H1 (cell line): Measurements from ENCODE around the gene SH3YL1. TPM values are rescaled to one million over a fixed set of nuclear protein-coding genes. Genes with fewer than 3 reads are reported as not detected.
A peak's percentile ranks its signal among the peaks of the same experiment; 100 is the strongest.

ENCODE experiments used
- CTCF ChIA-PET: fragments of 300-600 bp; sonication (Branson Sonifier 250); formaldehyde crosslinking; loops from one replicate; lab custom pipeline; 2021; ENCODE audit not compliant: partially characterized antibody; lab: Charles Lee
- POLR2A ChIA-PET: fragments of 300-600 bp; sonication (Branson Sonifier 250); formaldehyde crosslinking; loops from one replicate; lab custom pipeline; 2021; ENCODE audit warnings: inconsistent platforms; ENCODE audit not compliant: partially characterized antibody; lab: Charles Lee
- DNase-seq, 2 experiments: peaks; one replicate each; pipeline versions ENCODE4 v3.0.0 to v3.0.0-alpha.2; 2010 to 2022; ENCODE audit warnings: low spot score in 2 of 2, low read depth in 1 of 2, mixed read lengths in 1 of 2
- FAIRE-seq: peaks from 2 replicates; lab custom pipeline; 2011; peaks lifted over from hg19 to GRCh38; lab: Jason Lieb, UNC
- H2AFZ ChIP-seq: 2 replicates; pipeline ENCODE4 v1.8.1; 2012; ENCODE audit warnings: low read length, inconsistent platforms
- H2AK5ac ChIP-seq: 2 replicates; pipeline ENCODE4 v1.6.1; 2013; ENCODE audit warnings: low read depth, low read length
- H2BK120ac ChIP-seq: replicated peaks from 2 replicates; pipeline ENCODE3; 2013; ENCODE audit warnings: low read depth, low read length, inconsistent platforms
- H2BK12ac ChIP-seq: 2 replicates; pipeline ENCODE4 v1.6.1; 2013; ENCODE audit warnings: low read depth, low read length
- H2BK15ac ChIP-seq: 2 replicates; pipeline ENCODE4 v1.6.1; 2013; ENCODE audit warnings: low read length
- H2BK20ac ChIP-seq: 2 replicates; pipeline ENCODE4 v1.6.1; 2013; ENCODE audit warnings: low read length
- H2BK5ac ChIP-seq: 2 replicates; pipeline ENCODE4 v1.6.1; 2013; ENCODE audit warnings: low read depth, low read length
- H3K14ac ChIP-seq: 2 replicates; pipeline ENCODE4 v1.6.1; 2013; ENCODE audit warnings: inconsistent platforms; ENCODE audit not compliant: insufficient read length
- H3K18ac ChIP-seq: 2 replicates; pipeline ENCODE4 v1.6.1; 2013; ENCODE audit warnings: low read length; ENCODE audit errors: extremely low read depth
- H3K23ac ChIP-seq: 2 replicates; pipeline ENCODE4 v1.6.1; 2013; ENCODE audit warnings: inconsistent platforms; ENCODE audit not compliant: insufficient read length
- H3K23me2 ChIP-seq: 2 replicates; pipeline ENCODE4 v1.6.1; 2013; ENCODE audit warnings: low read depth, low read length
- H3K27ac ChIP-seq: 2 replicates; pipeline ENCODE4 v1.6.1; 2011; ENCODE audit warnings: low read depth, low read length, inconsistent platforms
- H3K27me3 ChIP-seq, 4 experiments: replicated peaks in 1 of 4; 1 replicate in 1 of 4; 2 replicates in 3 of 4; pipeline versions ENCODE4 v1.6.1 to v1.8.1; 2011 to 2013; ENCODE audit warnings: low read length in 3 of 4, mild to moderate bottlenecking in 3 of 4, inconsistent platforms in 2 of 4, mixed read lengths in 2 of 4, moderate library complexity in 1 of 4; ENCODE audit not compliant: control insufficient read depth in 3 of 4, insufficient read depth in 3 of 4; ENCODE audit errors: extremely low read depth in 1 of 4
- H3K36me3 ChIP-seq, 4 experiments: 2 replicates each; pipeline versions ENCODE4 v1.6.1 to v1.8.1; 2011 to 2013; ENCODE audit warnings: mild to moderate bottlenecking in 4 of 4, low read length in 3 of 4, moderate library complexity in 2 of 4, control low read depth in 1 of 4, inconsistent platforms in 1 of 4; ENCODE audit not compliant: insufficient read depth in 4 of 4, control insufficient read depth in 2 of 4
- H3K4ac ChIP-seq: replicated peaks from 2 replicates; pipeline ENCODE3; 2013; ENCODE audit warnings: low read length, low read depth, mixed read lengths, inconsistent platforms; ENCODE audit not compliant: insufficient read length
- H3K4me1 ChIP-seq, 4 experiments: replicated peaks in 1 of 4; 1 replicate in 1 of 4; 2 replicates in 3 of 4; pipeline versions ENCODE4 v1.6.1 to v1.8.1; 2011 to 2013; ENCODE audit warnings: low read length in 3 of 4, inconsistent platforms in 2 of 4, mixed read lengths in 1 of 4; ENCODE audit not compliant: insufficient read depth in 4 of 4, control insufficient read depth in 3 of 4
- H3K4me2 ChIP-seq, 2 experiments: 2 replicates each; pipeline versions ENCODE4 v1.6.1 to v1.8.1; 2011 to 2013; ENCODE audit warnings: low read depth in 2 of 2, low read length in 2 of 2, control low read depth in 1 of 2, inconsistent platforms in 1 of 2, mild to moderate bottlenecking in 1 of 2; ENCODE audit not compliant: insufficient read depth in 1 of 2
- H3K4me3 ChIP-seq, 4 experiments: fragments of 200-600, 300-600 bp in 1 of 4; sonication (generic), shearing (Covaris generic), sonication (Bioruptor Twin) in 1 of 4; 2 replicates each; pipeline versions ENCODE4 v1.5.1 to v1.8.1; 2011 to 2016; ENCODE audit warnings: low read length in 4 of 4, low read depth in 3 of 4, control low read depth in 2 of 4, inconsistent platforms in 2 of 4, mild to moderate bottlenecking in 2 of 4, mixed read lengths in 1 of 4, moderate library complexity in 1 of 4; ENCODE audit not compliant: insufficient read depth in 2 of 4; ENCODE audit errors: extremely low read depth in 1 of 4
- H3K56ac ChIP-seq: replicated peaks from 2 replicates; pipeline ENCODE3; 2013; ENCODE audit warnings: low read depth, mild to moderate bottlenecking, mixed read lengths, low read length, inconsistent platforms; ENCODE audit not compliant: insufficient read length
- H3K79me1 ChIP-seq: 2 replicates; pipeline ENCODE4 v1.6.1; 2013; ENCODE audit warnings: low read depth, low read length, control low read depth
- H3K79me2 ChIP-seq, 2 experiments: 2 replicates each; pipeline versions ENCODE4 v1.6.1 to v1.8.1; 2012 to 2013; ENCODE audit warnings: low read length in 2 of 2, mild to moderate bottlenecking in 2 of 2, inconsistent platforms in 1 of 2; ENCODE audit not compliant: insufficient read depth in 2 of 2, control insufficient read depth in 1 of 2
- H3K9ac ChIP-seq, 4 experiments: replicated peaks in 1 of 4; 1 replicate in 1 of 4; 2 replicates in 3 of 4; pipeline versions ENCODE4 v1.6.1 to v1.8.1; 2011 to 2013; ENCODE audit warnings: low read depth in 3 of 4, low read length in 3 of 4, control low read depth in 2 of 4, mild to moderate bottlenecking in 2 of 4, moderate library complexity in 2 of 4, inconsistent platforms in 1 of 4; ENCODE audit errors: extremely low read depth in 1 of 4
- H3K9me3 ChIP-seq, 2 experiments: 2 replicates each; pipeline versions ENCODE4 v1.6.1 to v1.8.1; 2012 to 2013; ENCODE audit warnings: mild to moderate bottlenecking in 2 of 2, moderate library complexity in 2 of 2, control low read depth in 1 of 2, inconsistent platforms in 1 of 2, low read depth in 1 of 2, low read length in 1 of 2, mixed read lengths in 1 of 2; ENCODE audit not compliant: insufficient read depth in 2 of 2
- H4K20me1 ChIP-seq, 2 experiments: replicated peaks in 1 of 2; 2 replicates each; pipeline versions ENCODE3 to v1.8.1; 2011 to 2013; ENCODE audit warnings: inconsistent platforms in 2 of 2, low read length in 2 of 2, mild to moderate bottlenecking in 1 of 2; ENCODE audit not compliant: insufficient read depth in 2 of 2, control insufficient read depth in 1 of 2
- H4K5ac ChIP-seq: 2 replicates; pipeline ENCODE4 v1.6.1; 2013; ENCODE audit warnings: low read length, low read depth, mixed read lengths, inconsistent platforms; ENCODE audit not compliant: insufficient read length
- H4K8ac ChIP-seq: 2 replicates; pipeline ENCODE4 v1.8.0; 2013; ENCODE audit warnings: mild to moderate bottlenecking, moderate library complexity, low read length, inconsistent platforms; ENCODE audit not compliant: insufficient read depth; ENCODE audit errors: extremely low read depth
- H4K91ac ChIP-seq: replicated peaks from 2 replicates; pipeline ENCODE3; 2013; ENCODE audit warnings: low read length, mixed read lengths, inconsistent platforms; ENCODE audit not compliant: insufficient read length
- CBX8 ChIP-seq: fragments of 300-800, 300-1000 bp; sonication (generic); IDR thresholded peaks from 2 replicates; pipeline ENCODE4 v1.7.1; 2016; ENCODE audit warnings: low read depth, low read length, borderline replicate concordance
- EGR1 ChIP-seq: IDR thresholded peaks from 2 replicates; pipeline ENCODE4 v1.6.1; 2011; ENCODE audit warnings: low read depth, low read length, borderline replicate concordance
- JUND ChIP-seq: IDR thresholded peaks from 2 replicates; pipeline ENCODE4 v1.6.1; 2011; ENCODE audit warnings: mild to moderate bottlenecking, improper control_type of control experiment, low read length
- SIN3A ChIP-seq, 2 experiments: IDR thresholded peaks in 1 of 2; conservative IDR thresholded peaks in 1 of 2; 2 replicates each; pipeline ENCODE4 v1.6.1; 2011 to 2012; ENCODE audit warnings: low read length in 2 of 2, improper control_type of control experiment in 1 of 2, low read depth in 1 of 2, mild to moderate bottlenecking in 1 of 2
- WGBS, 2 experiments: shearing (Covaris generic) in 1 of 2; methylation state at CpG; one replicate each; pipeline versions ENCODE4 v1.1.6 to v1.1.7; 2013 to 2015; ENCODE audit warnings: low lambda C conversion rate in 2 of 2, mixed read lengths in 2 of 2, inconsistent platforms in 1 of 2, low coverage in 1 of 2, missing lambda C conversion rate in 1 of 2; ENCODE audit not compliant: insufficient replicate concordance in 2 of 2, insufficient coverage in 1 of 2, insufficient read length in 1 of 2; ENCODE audit errors: extremely low coverage in 1 of 2, missing lambda C conversion rate in 1 of 2; 5-methylcytosine and 5-hydroxymethylcytosine counted together
- polyA plus RNA-seq, 7 experiments: library from polyadenylated mRNA; depleted of rRNA in 3 of 7; stranded (reverse) in 5 of 7; unstranded in 2 of 7; fragments of >200 nt in 5 of 7; fragments of 200-250 nt in 2 of 7; gene quantifications; 1 replicate in 5 of 7; 2 replicates in 1 of 7; 4 replicates in 1 of 7; pipeline versions ENCODE4 v1.2.1 to v1.2.3, GENCODE V29; 2011 to 2013; ENCODE audit warnings: missing spikeins in 2 of 7, mixed read lengths in 2 of 7
- total RNA-seq: library from RNA; stranded (reverse); fragmentation: NEBNext Ultra II Directional; extraction: Animal tissue kit (Norgen Biotek cat#: 25700); gene quantifications from 2 replicates; pipeline ENCODE4 v1.2.1, GENCODE V29; 2021

Gene SH3YL1
- total and polyA plus RNA-seq, 2 of the 8 experiments (the other 6 are each of a cell fraction or from before 2014, with no cell fraction given), result 13.6 to 37.2 TPM

GRCh38 chr2:285531-285930, 21.7 kb upstream of the SH3YL1 start:
- Histone ChIP-seq H3K23me2 (peaks cover 8% of the 10 kb centered on the region; the same call in 1 of the 2 replicates), H2BK12ac (peak overlapping the region; percentile 70; the same call in 1 of the 2 replicates), H3K79me1 (no peaks in the 10 kb centered on the region), H4K5ac (no peak overlapping the region), H4K91ac (no peak overlapping the region), H2BK20ac (no peak overlapping the region), H2AFZ (no peak overlapping the region), H3K27me3 (peaks cover 9 to 44% (median 30%) of the 10 kb centered on the region in 4 experiments), H3K27ac (no peak overlapping the region), H2BK120ac (no peak overlapping the region), H3K36me3 (peaks cover 0 to 15% (median 7%) of the 10 kb centered on the region in 4 experiments; a peak in 5 of 8 replicates), H3K4me1 (peaks cover 6 to 29% (median 20%) of the 10 kb centered on the region in 4 experiments), H3K18ac (no peak overlapping the region), H4K20me1 (peaks cover 2 to 13% of the 10 kb centered on the region in 2 experiments), H3K23ac (no peak overlapping the region), H3K79me2 (0 out of 4 replicates have a peak, but pooled peaks cover 0 to 3% of the 10 kb centered on the region in 2 experiments), H3K9me3 (no peaks in the 10 kb centered on the region), H2BK5ac (no peak overlapping the region; the same call in 1 of the 2 replicates), H3K14ac (no peak overlapping the region), H4K8ac (no peak overlapping the region), H2BK15ac (no peak overlapping the region), H3K9ac (no peak overlapping the region), H2AK5ac (no peak overlapping the region; the same call in 1 of the 2 replicates), H3K4ac (no peak overlapping the region), H3K4me2 (peak overlapping the region; percentile 38 to 85; a peak in 3 of 4 replicates), H3K56ac (no peak overlapping the region), H3K4me3 (peak overlapping the region in 1 of 4 experiments; percentile 70; a peak in 2 of 8 replicates)
- TF ChIP-seq JUND (peak; percentile 64; the same call in 1 of the 2 replicates), CBX8 (no peak), EGR1 (no peak), SIN3A (conservative IDR thresholded peaks at IDR 0.05 in 1 of 2, IDR thresholded peaks at IDR 0.05 in 1 of 2; ENCODE audit: low read depth in 1 of 2, low read length in 2 of 2) (no peak)
- DNase-seq, result no peak
- no peak for FAIRE-seq
- WGBS, 2 experiments, result 83% methylated on average over 1 of the region's 1 CpG; no CpG with 5 or more reads in 1 of the 2 experiments
- CTCF ChIA-PET, result interaction anchor here (0.6 to 5.1 kb wide), 4 partner anchors 12 to 274 kb away, joined by 3 to 28 read pairs (median 4); no protein-coding TSS in a partner anchor
- POLR2A ChIA-PET, result interaction anchor here (0.7 to 2.1 kb wide), 6 partner anchors 9 to 18 kb away, joined by 3 to 6 read pairs (median 4); no protein-coding TSS in a partner anchor
